ENCODE data around the gene TRAPPC12. TPM values are rescaled to one million over a fixed set of nuclear protein-coding genes. Genes with fewer than 3 reads are reported as not detected.
"Not testable (repeated sequence)": the region's sequence is repeated elsewhere in the genome, so short reads cannot be mapped to it uniquely, and the experiment has no call there.

Gene TRAPPC12
- total RNA-seq, 1 experiment from 2014 or later: 27.2 TPM

GRCh38 chr2:3432693-3433338, 53.3 kb downstream of the TRAPPC12 start:
- no peak for DNase-seq (ENCODE audit: low spot score)

GRCh38 chr2:3433339-3433699, 53.8 kb downstream of the TRAPPC12 start:
- DNase-seq (ENCODE audit: low spot score): no peak

- no peak for DNase-seq (ENCODE audit: low spot score)
Observed at GRCh38 chr2:3433776-3434400, 54.4 kb downstream of the TRAPPC12 start.

GRCh38 chr2:3434654-3435053, 55.2 kb downstream of the TRAPPC12 start:
- DNase-seq (ENCODE audit: low spot score): no peak

- DNase-seq (ENCODE audit: low spot score): no peak
Observed at GRCh38 chr2:3435445-3435844, 56.0 kb downstream of the TRAPPC12 start.

GRCh38 chr2:3440477-3440876, 61.0 kb downstream of the TRAPPC12 start:
- no peak for DNase-seq (ENCODE audit: low spot score)

GRCh38 chr2:3441465-3441864, 62.0 kb downstream of the TRAPPC12 start:
- no peak for DNase-seq (ENCODE audit: low spot score)

GRCh38 chr2:3442185-3442584, 62.7 kb downstream of the TRAPPC12 start:
- DNase-seq (ENCODE audit: low spot score): no peak

- no peak for DNase-seq (ENCODE audit: low spot score)
Observed at GRCh38 chr2:3443083-3443482, 63.6 kb downstream of the TRAPPC12 start.

GRCh38 chr2:3443506-3444084, 64.1 kb downstream of the TRAPPC12 start:
- no peak for DNase-seq (ENCODE audit: low spot score)

- no peak for DNase-seq (ENCODE audit: low spot score)
Observed at GRCh38 chr2:3445891-3446290, 66.4 kb downstream of the TRAPPC12 start.

- no peak for DNase-seq (ENCODE audit: low spot score)
Observed at GRCh38 chr2:3446381-3446780, 66.9 kb downstream of the TRAPPC12 start.

- DNase-seq (ENCODE audit: low spot score): not testable (repeated sequence)
Observed at GRCh38 chr2:3447186-3447585, 67.7 kb downstream of the TRAPPC12 start.

- DNase-seq (ENCODE audit: low spot score): no peak
Observed at GRCh38 chr2:3447789-3448317, 68.4 kb downstream of the TRAPPC12 start.

- DNase-seq (ENCODE audit: low spot score): not testable (repeated sequence)
Observed at GRCh38 chr2:3448441-3448911, 69.0 kb downstream of the TRAPPC12 start.

GRCh38 chr2:3449086-3449485, 69.6 kb downstream of the TRAPPC12 start:
- no peak for DNase-seq (ENCODE audit: low spot score)

GRCh38 chr2:3449936-3450335, 70.4 kb downstream of the TRAPPC12 start:
- DNase-seq (ENCODE audit: low spot score): no peak

- DNase-seq (ENCODE audit: low spot score): no peak
Observed at GRCh38 chr2:3450385-3451010, 71.0 kb downstream of the TRAPPC12 start.

GRCh38 chr2:3451169-3451568, 71.7 kb downstream of the TRAPPC12 start:
- DNase-seq (ENCODE audit: low spot score): no peak

- no peak for DNase-seq (ENCODE audit: low spot score)
Observed at GRCh38 chr2:3451926-3452671, 72.6 kb downstream of the TRAPPC12 start.

GRCh38 chr2:3453190-3453999, 73.9 kb downstream of the TRAPPC12 start:
- DNase-seq (ENCODE audit: low spot score): no peak
